KOPT-K1 (cell line): Measurements from ENCODE around the gene MORC4.
"Not testable (repeated sequence)": the region's sequence is repeated elsewhere in the genome, so short reads cannot be mapped to it uniquely, and the experiment has no call there.

ENCODE experiments used
- H3K27ac ChIP-seq: fragments of 200-600 bp; sonication (generic); 2 replicates; pipeline ENCODE4 v1.5.1; 2016; ENCODE audit warnings: antibody characterized with exemption, mild to moderate bottlenecking, low read depth, low read length; ENCODE audit not compliant: poor library complexity, severe bottlenecking
- H3K36me3 ChIP-seq: fragments of 200-600 bp; sonication (generic); 2 replicates; pipeline ENCODE4 v1.5.1; 2017; ENCODE audit warnings: antibody characterized with exemption, mild to moderate bottlenecking, low read length, moderate library complexity; ENCODE audit not compliant: insufficient read depth
- H3K9me3 ChIP-seq: fragments of 200-600 bp; sonication (generic); 2 replicates; pipeline ENCODE4 v1.5.1; 2017; ENCODE audit warnings: antibody characterized with exemption, low read length, mild to moderate bottlenecking; ENCODE audit not compliant: insufficient read depth, poor library complexity, severe bottlenecking

The MORC4 gene

GRCh38 chrX:107000013-107000515 lies at the start of gene MORC4:
Gene MORC4, minus strand, starts transcription at chrX:107000212. Its CDS starts 243 bp downstream, at chrX:106999969.
- no peak within 1 kb of the TSS for H3K27ac ChIP-seq
- H3K36me3 ChIP-seq: no peaks in the 10 kb centered on the region
- no peaks in the 10 kb centered on the region for H3K9me3 ChIP-seq

- no peak overlapping the region for H3K27ac ChIP-seq
- H3K36me3 ChIP-seq: no peaks in the 10 kb centered on the region
- H3K9me3 ChIP-seq: no peaks in the 10 kb centered on the region
Observed at GRCh38 chrX:107047622-107048021, 47.6 kb upstream of the MORC4 start.

- H3K36me3 ChIP-seq: no peaks in the 10 kb centered on the region
- H3K9me3 ChIP-seq: no peaks in the 10 kb centered on the region
- no peak overlapping the region for H3K27ac ChIP-seq
Observed at GRCh38 chrX:107029752-107030151, 29.7 kb upstream of the MORC4 start.

GRCh38 chrX:107025545-107025944 lies 25.5 kb upstream of the MORC4 start:
- no peak overlapping the region for H3K27ac ChIP-seq
- H3K9me3 ChIP-seq: no peaks in the 10 kb centered on the region
- H3K36me3 ChIP-seq: no peaks in the 10 kb centered on the region

- Histone ChIP-seq H3K27ac (no peak overlapping the region), H3K36me3 (no peaks in the 10 kb centered on the region), H3K9me3 (no peaks in the 10 kb centered on the region)
Observed at GRCh38 chrX:107014936-107015335, 14.9 kb upstream of the MORC4 start.

- H3K36me3 ChIP-seq: no peaks in the 10 kb centered on the region
Observed at GRCh38 chrX:107008034-107008433, 8.0 kb upstream of the MORC4 start.

GRCh38 chrX:106999002-106999975 lies 723 bp downstream of the MORC4 start:
- no peaks in the 10 kb centered on the region for H3K9me3 ChIP-seq
- no peak overlapping the region for H3K27ac ChIP-seq
- no peaks in the 10 kb centered on the region for H3K36me3 ChIP-seq

More at GRCh38 chrX:107008034-107008433, 8.0 kb upstream of the MORC4 start:
- Histone ChIP-seq H3K27ac (no peak overlapping the region), H3K9me3 (no peaks in the 10 kb centered on the region)

- H3K36me3 ChIP-seq: no peaks in the 10 kb centered on the region
- H3K27ac ChIP-seq: no peak overlapping the region
- H3K9me3 ChIP-seq: no peaks in the 10 kb centered on the region
Observed at GRCh38 chrX:106997611-106998010, 2.4 kb downstream of the MORC4 start.

GRCh38 chrX:106995678-106996077 lies 4.3 kb downstream of the MORC4 start:
- Histone ChIP-seq H3K27ac (no peak overlapping the region), H3K36me3 (no peaks in the 10 kb centered on the region)

GRCh38 chrX:106987488-106987887 lies 12.5 kb downstream of the MORC4 start:
- Histone ChIP-seq H3K36me3 (no peaks in the 10 kb centered on the region), H3K9me3 (no peaks in the 10 kb centered on the region), H3K27ac (no peak overlapping the region)

More at GRCh38 chrX:106995678-106996077, 4.3 kb downstream of the MORC4 start:
- H3K9me3 ChIP-seq: no peaks in the 10 kb centered on the region

- Histone ChIP-seq H3K36me3 (no peaks in the 10 kb centered on the region), H3K9me3 (no peaks in the 10 kb centered on the region), H3K27ac (no peak overlapping the region)
Observed at GRCh38 chrX:106980952-106981626, 18.9 kb downstream of the MORC4 start.

GRCh38 chrX:106976416-106976815 lies 23.6 kb downstream of the MORC4 start:
- no peak overlapping the region for H3K27ac ChIP-seq
- H3K9me3 ChIP-seq: no peaks in the 10 kb centered on the region
- no peaks in the 10 kb centered on the region for H3K36me3 ChIP-seq

- H3K9me3 ChIP-seq: no peaks in the 10 kb centered on the region
- H3K27ac ChIP-seq: no peak overlapping the region
Observed at GRCh38 chrX:106973433-106974149, 26.4 kb downstream of the MORC4 start.

GRCh38 chrX:106972896-106973295 lies 27.1 kb downstream of the MORC4 start:
- Histone ChIP-seq H3K9me3 (no peaks in the 10 kb centered on the region), H3K36me3 (no peaks in the 10 kb centered on the region), H3K27ac (no peak overlapping the region)

More at GRCh38 chrX:106973433-106974149, 26.4 kb downstream of the MORC4 start:
- H3K36me3 ChIP-seq: no peaks in the 10 kb centered on the region

GRCh38 chrX:106966547-106966946 lies 33.5 kb downstream of the MORC4 start:
- not testable (repeated sequence) for H3K27ac ChIP-seq, H3K36me3 ChIP-seq, H3K9me3 ChIP-seq
